AG04450 (cell line): ENCODE measurements around the gene STIP1. TPM values are rescaled to one million over a fixed set of nuclear protein-coding genes. Genes with fewer than 3 reads are reported as not detected.

Experiments used
- CTCF ChIA-PET: fragments of 300-600, 350-600 bp; formaldehyde crosslinking; extraction: SDS; loops from one replicate; lab custom pipeline; 2022; ENCODE audit warnings: antibody characterized with exemption, inconsistent platforms; lab: Charles Lee
- POLR2A ChIA-PET: fragments of 350-600 bp; formaldehyde crosslinking; extraction: SDS; loops from one replicate; lab custom pipeline; 2021; ENCODE audit warnings: antibody characterized with exemption, inconsistent platforms; lab: Yijun Ruan, JAX
- DNase-seq: peaks from one replicate; pipeline ENCODE4 v3.0.0-alpha.2; 2011; ENCODE audit warnings: low read depth, low spot score
- H3K27ac ChIP-seq: one replicate; pipeline ENCODE4 v1.5.1; 2012; ENCODE audit warnings: low read depth, low read length, control low read depth
- H3K27me3 ChIP-seq: one replicate; pipeline ENCODE4 v1.6.0; 2012; ENCODE audit warnings: low read length; ENCODE audit not compliant: control insufficient read depth, insufficient read depth
- H3K4me3 ChIP-seq: 2 replicates; pipeline ENCODE4 v1.5.1; 2011; ENCODE audit warnings: mild to moderate bottlenecking, low read depth, low read length, control low read depth
- H3K9me3 ChIP-seq: 2 replicates; pipeline ENCODE4 v1.5.1; 2012; ENCODE audit warnings: low read length; ENCODE audit not compliant: control insufficient read depth, insufficient read depth
- polyA plus RNA-seq: library from polyadenylated mRNA; depleted of rRNA; stranded (reverse); fragments of >200 nt; gene quantifications from 2 replicates; pipeline ENCODE4 v1.2.3, GENCODE V29; 2011
- TF ChIP-seq, protein P1 (sequence below): IDR thresholded peaks from 2 replicates; pipeline ENCODE4 v1.5.1; 2011; ENCODE audit warnings: low read depth, low read length, control low read depth, inconsistent platforms

STIP1 gene
- polyA plus RNA-seq, 1 experiment, result 171 TPM

DNA sequence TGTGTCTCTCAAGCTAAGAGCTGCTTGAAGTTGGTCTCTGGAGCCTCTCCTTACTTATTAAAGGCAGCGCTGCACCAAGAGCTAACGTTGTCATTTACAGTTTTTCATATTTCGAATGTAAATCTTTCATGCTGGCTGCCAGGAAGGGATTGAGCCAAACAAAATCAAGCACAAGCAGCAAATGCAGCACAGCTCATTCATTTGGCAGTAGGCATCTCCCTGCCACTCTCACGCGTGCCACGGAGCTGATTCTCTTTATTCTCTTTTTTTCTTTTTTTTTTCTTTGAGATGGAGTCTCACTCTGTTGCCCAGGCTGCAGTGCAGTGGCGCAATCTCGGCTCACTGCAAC lies 47.0 kb downstream of the STIP1 start:
- POLR2A ChIA-PET, result interaction anchor here (0.6 to 0.7 kb wide), 2 partner anchors 31 to 68 kb away, joined by 3 to 4 read pairs; no protein-coding TSS in a partner anchor
- H3K4me3 ChIP-seq, result no peak overlapping the region
- CTCF ChIA-PET, result interaction anchor here (2.1 kb wide), 1 partner anchor 68 kb away, joined by 6 read pairs; no protein-coding TSS in a partner anchor

DNA sequence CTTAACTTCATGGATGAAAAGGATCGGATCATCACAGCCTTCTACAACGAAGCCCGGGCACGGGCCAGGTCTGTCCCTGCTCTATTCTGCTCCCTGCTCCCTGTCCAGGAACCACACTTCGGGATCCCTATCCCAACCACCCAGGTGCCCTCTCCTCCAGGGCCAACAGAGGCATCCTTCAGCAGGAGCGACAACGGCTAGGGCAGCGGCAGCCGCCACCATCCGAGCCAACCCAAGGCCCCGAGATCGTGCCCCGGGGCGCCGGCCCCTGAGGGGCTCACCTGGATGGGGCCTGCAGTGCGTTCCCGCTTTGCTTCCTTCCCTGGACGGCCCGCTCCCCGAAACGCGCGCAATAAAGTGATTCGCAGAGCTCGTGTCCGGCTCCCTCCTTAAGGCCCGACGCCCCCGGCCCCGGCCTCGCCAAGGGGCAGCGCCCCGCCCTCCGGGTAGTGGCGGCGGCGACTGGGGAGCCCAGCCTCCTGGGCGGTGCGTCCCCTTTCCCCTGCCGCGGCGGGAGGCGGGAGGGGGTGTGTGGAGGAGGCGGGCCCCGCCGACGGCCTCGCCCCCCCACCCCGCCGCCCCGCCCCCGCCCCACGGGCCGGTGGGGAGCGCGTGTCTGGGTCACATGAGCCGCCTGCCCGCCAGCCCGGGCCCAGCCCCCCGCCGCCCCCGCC lies 48.1 kb downstream of the STIP1 start, which contains the start of gene VEGFB:
Gene VEGFB (plus strand): TSS at position 672 of the 674 bp plus-strand sequence. CDS start 250 bp downstream, outside the sequence.
- no peaks in the 10 kb centered on the region for H3K9me3 ChIP-seq
- no peak for DNase-seq
- TF ChIP-seq, protein P1, sequence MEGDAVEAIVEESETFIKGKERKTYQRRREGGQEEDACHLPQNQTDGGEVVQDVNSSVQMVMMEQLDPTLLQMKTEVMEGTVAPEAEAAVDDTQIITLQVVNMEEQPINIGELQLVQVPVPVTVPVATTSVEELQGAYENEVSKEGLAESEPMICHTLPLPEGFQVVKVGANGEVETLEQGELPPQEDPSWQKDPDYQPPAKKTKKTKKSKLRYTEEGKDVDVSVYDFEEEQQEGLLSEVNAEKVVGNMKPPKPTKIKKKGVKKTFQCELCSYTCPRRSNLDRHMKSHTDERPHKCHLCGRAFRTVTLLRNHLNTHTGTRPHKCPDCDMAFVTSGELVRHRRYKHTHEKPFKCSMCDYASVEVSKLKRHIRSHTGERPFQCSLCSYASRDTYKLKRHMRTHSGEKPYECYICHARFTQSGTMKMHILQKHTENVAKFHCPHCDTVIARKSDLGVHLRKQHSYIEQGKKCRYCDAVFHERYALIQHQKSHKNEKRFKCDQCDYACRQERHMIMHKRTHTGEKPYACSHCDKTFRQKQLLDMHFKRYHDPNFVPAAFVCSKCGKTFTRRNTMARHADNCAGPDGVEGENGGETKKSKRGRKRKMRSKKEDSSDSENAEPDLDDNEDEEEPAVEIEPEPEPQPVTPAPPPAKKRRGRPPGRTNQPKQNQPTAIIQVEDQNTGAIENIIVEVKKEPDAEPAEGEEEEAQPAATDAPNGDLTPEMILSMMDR, result no peak
- ChIA-PET POLR2A (no interaction called here), CTCF (interaction anchor here (2.1 kb wide), 1 partner anchor 67 kb away, joined by 6 read pairs; no protein-coding TSS in a partner anchor)
- H3K4me3 ChIP-seq, result peak within 1 kb of the TSS; percentile 66
- no peaks in the 10 kb centered on the region for H3K27me3 ChIP-seq
- no peak within 1 kb of the TSS for H3K27ac ChIP-seq

More for the DNA sequence above, 47.0 kb downstream of the STIP1 start:
- Histone ChIP-seq H3K9me3 (no peaks in the 10 kb centered on the region), H3K27ac (no peak overlapping the region), H3K27me3 (no peaks in the 10 kb centered on the region)
- TF ChIP-seq, protein P1, result no peak
- no peak for DNase-seq

DNA sequence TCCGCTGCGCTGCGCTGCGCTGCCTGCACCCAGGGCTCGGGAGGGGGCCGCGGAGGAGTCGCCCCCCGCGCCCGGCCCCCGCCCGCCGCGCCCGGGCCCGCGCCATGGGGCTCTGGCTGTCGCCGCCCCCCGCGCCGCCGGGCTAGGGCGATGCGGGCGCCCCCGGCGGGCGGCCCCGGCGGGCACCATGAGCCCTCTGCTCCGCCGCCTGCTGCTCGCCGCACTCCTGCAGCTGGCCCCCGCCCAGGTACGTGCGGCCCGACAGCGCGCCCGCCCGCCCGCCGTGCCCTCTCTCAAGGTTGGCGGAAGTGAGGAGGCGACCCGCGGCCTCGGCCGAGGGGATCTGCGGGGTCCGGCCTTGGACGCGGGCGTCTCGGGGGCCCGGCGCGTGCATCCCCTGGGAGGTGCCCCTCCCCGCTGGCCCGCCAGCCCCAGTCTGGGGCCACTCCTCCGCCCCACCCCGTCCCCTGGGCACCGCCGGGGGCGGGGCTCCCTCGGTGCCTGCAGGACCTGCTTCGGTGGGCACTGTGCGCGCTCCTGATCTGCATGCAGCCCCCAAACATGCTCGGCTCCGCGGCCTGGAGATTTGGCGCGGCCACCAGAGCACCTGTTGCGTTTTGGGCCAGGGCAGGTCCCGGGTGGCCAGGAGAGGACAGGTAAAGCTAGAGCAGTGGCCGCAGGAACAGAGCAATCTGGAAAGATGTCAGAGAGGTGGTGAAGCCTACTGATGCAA lies 48.8 kb downstream of the STIP1 start:
- CTCF ChIA-PET, result no interaction called here
- peak overlapping the region; percentile 66 for H3K4me3 ChIP-seq
- H3K27ac ChIP-seq, result no peak overlapping the region
- DNase-seq, result no peak
- no peaks in the 10 kb centered on the region for H3K9me3 ChIP-seq
- POLR2A ChIA-PET, result no interaction called here
- TF ChIP-seq, protein P1, result no peak
- no peaks in the 10 kb centered on the region for H3K27me3 ChIP-seq

DNA sequence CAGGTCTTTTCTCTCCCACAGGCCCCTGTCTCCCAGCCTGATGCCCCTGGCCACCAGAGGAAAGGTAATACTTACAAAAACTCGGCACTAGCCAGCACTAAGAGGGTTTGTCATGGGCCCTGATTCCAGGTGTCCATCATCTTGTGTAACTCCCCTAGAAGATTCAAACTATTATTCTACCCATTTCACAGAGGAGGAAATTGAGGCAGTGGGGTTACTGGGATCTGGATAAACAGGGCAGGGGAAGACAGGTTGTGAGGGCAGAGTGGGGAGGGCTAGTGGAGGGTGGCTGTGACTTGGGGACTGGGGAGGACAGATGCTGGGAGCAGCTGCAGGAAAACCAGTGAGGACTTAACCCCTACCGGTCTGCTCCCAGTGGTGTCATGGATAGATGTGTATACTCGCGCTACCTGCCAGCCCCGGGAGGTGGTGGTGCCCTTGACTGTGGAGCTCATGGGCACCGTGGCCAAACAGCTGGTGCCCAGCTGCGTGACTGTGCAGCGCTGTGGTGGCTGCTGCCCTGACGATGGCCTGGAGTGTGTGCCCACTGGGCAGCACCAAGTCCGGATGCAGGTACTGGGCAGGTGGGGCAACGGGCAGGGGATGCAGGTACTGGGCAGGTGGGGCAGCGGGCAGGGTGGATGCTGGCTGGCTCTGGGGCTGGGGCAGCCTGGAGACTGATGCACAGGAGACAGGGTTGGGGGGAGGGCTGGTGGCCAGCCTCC lies 49.6 kb downstream of the STIP1 start:
- Histone ChIP-seq H3K9me3 (no peaks in the 10 kb centered on the region), H3K4me3 (peak overlapping the region; percentile 66), H3K27ac (no peak overlapping the region), H3K27me3 (no peaks in the 10 kb centered on the region)
- POLR2A ChIA-PET, result interaction anchor here (0.5 to 0.6 kb wide), 2 partner anchors 20 to 33 kb away, joined by 4 read pairs; no protein-coding TSS in a partner anchor
- TF ChIP-seq, protein P1, result no peak
- CTCF ChIA-PET, result no interaction called here
- no peak for DNase-seq
